ENCODE results near the gene NVL. TPM values are rescaled to one million over a fixed set of nuclear protein-coding genes. Genes with fewer than 3 reads are reported as not detected.
A peak's percentile ranks its signal among the peaks of the same experiment; 100 is the strongest.

Gene NVL
- total RNA-seq, 1 donor from 2014 or later, result 101 TPM

DNA sequence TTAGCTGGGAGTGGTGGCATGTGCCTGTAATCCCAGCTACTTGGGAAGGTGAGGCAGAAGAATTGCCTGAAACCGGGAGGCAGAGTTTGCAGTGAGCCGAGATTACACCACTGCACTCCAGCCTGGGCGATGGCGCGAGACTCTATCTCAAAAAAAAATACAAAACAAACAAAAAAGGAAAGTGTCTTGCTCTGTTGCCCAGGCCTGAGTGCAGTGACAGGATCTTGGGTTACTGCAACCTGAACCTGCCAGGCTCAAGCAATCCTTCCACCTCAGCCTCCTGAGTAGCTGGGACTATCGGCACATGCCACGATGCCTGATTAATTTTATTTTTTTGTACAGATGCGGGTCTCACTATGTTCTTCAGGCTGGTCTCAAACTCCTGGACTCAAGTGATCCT is 113.6 kb downstream of the NVL start:
- Histone ChIP-seq H3K4me3 (no peak overlapping the region), H4K20me1 (ENCODE audit: low read depth) (no peaks in the 10 kb centered on the region), H3K27me3 (no peaks in the 10 kb centered on the region), H3K4me1 (peaks cover 9% of the 10 kb centered on the region), H3K36me3 (no peaks in the 10 kb centered on the region), H3K79me2 (ENCODE audit: low read depth) (no peaks in the 10 kb centered on the region), H2AFZ (replicated peaks) (no peak overlapping the region), H3K9me3 (ENCODE audit: low read depth) (no peaks in the 10 kb centered on the region), H3F3A (ENCODE audit: low read depth) (peaks cover 6% of the 10 kb centered on the region), H3K27ac (no peak overlapping the region), H3K4me2 (no peak overlapping the region), H3K9ac (no peak overlapping the region)
- no peaks in the 10 kb centered on the region for H3K27me3 Mint-ChIP-seq (ENCODE audit: insufficient read depth, low read depth)
- no peak overlapping the region for H3K4me3 Mint-ChIP-seq
- TF ChIP-seq EZH2 (IDR thresholded peaks at IDR 0.05) (no peak), EZH2phosphoT487 (IDR thresholded peaks at IDR 0.05) (no peak), CTCF (IDR thresholded peaks at IDR 0.05) (no peak)
- peaks cover 10% of the 10 kb centered on the region for H3K4me1 Mint-ChIP-seq
- H3K27ac Mint-ChIP-seq, result no peak overlapping the region
- no peak for DNase-seq (ENCODE audit: low spot score)
- H3K36me3 Mint-ChIP-seq, result no peaks in the 10 kb centered on the region
- no peaks in the 10 kb centered on the region for H3K9me3 Mint-ChIP-seq

- Histone ChIP-seq H2AFZ (replicated peaks) (no peak overlapping the region), H4K20me1 (ENCODE audit: low read depth) (no peaks in the 10 kb centered on the region), H3K4me2 (no peak overlapping the region), H3K9me3 (ENCODE audit: low read depth) (no peaks in the 10 kb centered on the region), H3F3A (ENCODE audit: low read depth) (peaks cover 6% of the 10 kb centered on the region), H3K4me1 (no peaks in the 10 kb centered on the region), H3K27ac (no peak overlapping the region), H3K4me3 (no peak overlapping the region), H3K27me3 (no peaks in the 10 kb centered on the region), H3K79me2 (ENCODE audit: low read depth) (no peaks in the 10 kb centered on the region), H3K36me3 (no peaks in the 10 kb centered on the region), H3K9ac (no peak overlapping the region)
- no peak overlapping the region for H3K27ac Mint-ChIP-seq
- no peaks in the 10 kb centered on the region for H3K4me1 Mint-ChIP-seq
- no peak overlapping the region for H3K4me3 Mint-ChIP-seq
- no peaks in the 10 kb centered on the region for H3K36me3 Mint-ChIP-seq
- H3K27me3 Mint-ChIP-seq (ENCODE audit: insufficient read depth, low read depth), result no peaks in the 10 kb centered on the region
- TF ChIP-seq EZH2phosphoT487 (IDR thresholded peaks at IDR 0.05) (no peak), CTCF (IDR thresholded peaks at IDR 0.05) (no peak), EZH2 (IDR thresholded peaks at IDR 0.05) (no peak)
- H3K9me3 Mint-ChIP-seq, result no peaks in the 10 kb centered on the region
- peak; percentile 22 for DNase-seq (ENCODE audit: low spot score)
Measured at GRCh38 chr1:224213438-224214119, 116.4 kb downstream of the NVL start.

- H3K36me3 Mint-ChIP-seq, result no peaks in the 10 kb centered on the region
- H3K4me1 ChIP-seq, result no peaks in the 10 kb centered on the region
- no peak overlapping the region for H3K27ac ChIP-seq
- no peak overlapping the region for H2AFZ ChIP-seq (replicated peaks)
- no peak overlapping the region for H3K4me3 ChIP-seq
- no peak overlapping the region for H3K9ac ChIP-seq
- peak overlapping the region; percentile 64 for H3K27ac Mint-ChIP-seq
- no peaks in the 10 kb centered on the region for H3K27me3 ChIP-seq
- no peaks in the 10 kb centered on the region for H3K27me3 Mint-ChIP-seq (ENCODE audit: insufficient read depth, low read depth)
- H3K4me1 Mint-ChIP-seq, result no peaks in the 10 kb centered on the region
- no peaks in the 10 kb centered on the region for H3K36me3 ChIP-seq
- H3K9me3 Mint-ChIP-seq, result no peaks in the 10 kb centered on the region
- no peaks in the 10 kb centered on the region for H3K9me3 ChIP-seq (ENCODE audit: low read depth)
- H3K4me3 Mint-ChIP-seq, result no peak overlapping the region
- H4K20me1 ChIP-seq (ENCODE audit: low read depth), result no peaks in the 10 kb centered on the region
- no peaks in the 10 kb centered on the region for H3F3A ChIP-seq (ENCODE audit: low read depth)
- TF ChIP-seq EZH2 (IDR thresholded peaks at IDR 0.05) (no peak), CTCF (IDR thresholded peaks at IDR 0.05) (no peak), EZH2phosphoT487 (IDR thresholded peaks at IDR 0.05) (no peak)
- DNase-seq (ENCODE audit: low spot score), result no peak
- no peak overlapping the region for H3K4me2 ChIP-seq
- H3K79me2 ChIP-seq (ENCODE audit: low read depth), result no peaks in the 10 kb centered on the region
Measured at GRCh38 chr1:224212618-224213061, 117.3 kb downstream of the NVL start.

Data from neural progenitor cell (in vitro differentiated cells).